Fibroblast of lung (primary cell): Measurements from ENCODE around the gene NUDT8.
A peak's percentile ranks its signal among the peaks of the same experiment; 100 is the strongest.

Experiments
- EZH2 ChIP-seq: IDR thresholded peaks from 2 replicates; pipeline ENCODE4 v1.5.1; 2012; ENCODE audit warnings: low read length, control low read depth, mild to moderate bottlenecking; ENCODE audit errors: missing control alignments
- TF ChIP-seq, protein P1 (sequence below), 2 donors: IDR thresholded peaks in 1 of 2; conservative IDR thresholded peaks in 1 of 2; 1 replicate in 1 of 2; 2 replicates in 1 of 2; pipeline ENCODE4 v1.5.1; 2011 to 2012; ENCODE audit warnings: low read length in 2 of 2, control low read depth in 1 of 2, inconsistent platforms in 1 of 2, low read depth in 1 of 2, mild to moderate bottlenecking in 1 of 2

- no peak for TF ChIP-seq EZH2
- TF ChIP-seq, protein P1, sequence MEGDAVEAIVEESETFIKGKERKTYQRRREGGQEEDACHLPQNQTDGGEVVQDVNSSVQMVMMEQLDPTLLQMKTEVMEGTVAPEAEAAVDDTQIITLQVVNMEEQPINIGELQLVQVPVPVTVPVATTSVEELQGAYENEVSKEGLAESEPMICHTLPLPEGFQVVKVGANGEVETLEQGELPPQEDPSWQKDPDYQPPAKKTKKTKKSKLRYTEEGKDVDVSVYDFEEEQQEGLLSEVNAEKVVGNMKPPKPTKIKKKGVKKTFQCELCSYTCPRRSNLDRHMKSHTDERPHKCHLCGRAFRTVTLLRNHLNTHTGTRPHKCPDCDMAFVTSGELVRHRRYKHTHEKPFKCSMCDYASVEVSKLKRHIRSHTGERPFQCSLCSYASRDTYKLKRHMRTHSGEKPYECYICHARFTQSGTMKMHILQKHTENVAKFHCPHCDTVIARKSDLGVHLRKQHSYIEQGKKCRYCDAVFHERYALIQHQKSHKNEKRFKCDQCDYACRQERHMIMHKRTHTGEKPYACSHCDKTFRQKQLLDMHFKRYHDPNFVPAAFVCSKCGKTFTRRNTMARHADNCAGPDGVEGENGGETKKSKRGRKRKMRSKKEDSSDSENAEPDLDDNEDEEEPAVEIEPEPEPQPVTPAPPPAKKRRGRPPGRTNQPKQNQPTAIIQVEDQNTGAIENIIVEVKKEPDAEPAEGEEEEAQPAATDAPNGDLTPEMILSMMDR (conservative IDR thresholded peaks at IDR 0.05 in 1 of 2, IDR thresholded peaks at IDR 0.05 in 1 of 2; ENCODE audit: low read depth in 1 of 2, low read length in 2 of 2), result peak; percentile 77 to 80
These were observed at the start of gene NUDT8 for GRCh38 chr11:67629386-67630227.
